Sciatic nerve (tissue), 2 donors: ENCODE results near the gene CCDC171. TPM values are rescaled to one million over a fixed set of nuclear protein-coding genes. Genes with fewer than 3 reads are reported as not detected.

Experiments
- ATAC-seq: fragments of 200-7000 bp; cut with Tn5 transposase; one replicate; pipeline ENCODE4 v1.9.1; 2020; ENCODE audit warnings: mild to moderate bottlenecking, moderate library complexity
- DNase-seq: peaks from one replicate; pipeline ENCODE4 v3.0.0-alpha.2; 2020; ENCODE audit warnings: low spot score
- intact Hi-C: fragments of 100-400 bp; cut with DNase I; formaldehyde crosslinking; loops from one replicate; pipeline ENCODE4 v1.14.2; 2022
- total RNA-seq: library from RNA; stranded (reverse); fragmentation: NEBNext Ultra II Directional; extraction: Animal tissue kit (Norgen Biotek cat#: 25700); gene quantifications from one replicate; pipeline ENCODE4 v1.2.1, GENCODE V29; 2021
- donor health status: DM: no; HTN: no; CAD: no.
- donor health status: DM: no; HTN: no; CAD: no.

CCDC171 gene
- total RNA-seq, 1 donor from 2014 or later = 27.1 TPM

DNA sequence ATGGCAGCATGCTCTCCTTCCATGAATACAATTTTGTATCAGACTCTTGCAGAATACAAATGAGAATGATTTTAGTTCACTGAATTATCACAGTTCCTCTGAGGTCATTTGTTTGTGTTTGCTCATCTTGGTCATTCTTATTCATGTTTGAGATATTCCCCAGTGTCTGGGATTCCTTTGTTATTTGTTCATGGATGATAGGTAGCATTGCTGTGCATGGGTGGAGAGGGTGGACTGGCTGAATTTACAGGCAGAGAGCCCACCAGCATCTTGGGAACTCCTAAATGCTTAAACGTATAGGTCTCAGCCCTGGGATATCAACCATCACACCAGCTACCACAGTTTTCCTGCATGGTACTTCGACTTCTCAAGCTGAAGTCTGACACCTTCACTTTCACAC lies 459.8 kb downstream of the CCDC171 start:
- intact Hi-C loops = no loop called here
- DNase-seq (no peak), ATAC-seq (no peak)

DNA sequence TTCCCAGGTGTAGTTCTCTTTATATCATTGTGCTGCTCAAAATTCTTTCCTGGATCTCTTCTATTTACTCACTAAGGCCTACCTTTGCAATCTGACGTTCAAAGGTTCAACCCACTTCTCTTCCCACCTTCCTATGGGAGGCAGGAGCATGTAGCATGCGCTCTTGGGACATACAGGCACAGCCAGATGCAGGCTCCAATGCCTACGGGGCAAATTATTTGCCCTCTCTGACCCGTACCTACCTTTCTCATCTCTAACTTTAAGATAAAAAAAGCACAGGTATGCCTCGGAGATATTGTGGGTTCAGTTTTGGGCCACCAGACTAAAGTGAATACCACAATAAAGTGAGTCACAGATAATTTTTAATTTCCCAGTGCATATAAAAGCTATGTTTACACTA lies 460.5 kb downstream of the CCDC171 start:
- ATAC-seq (no peak), DNase-seq (no peak)
- intact Hi-C loops = no loop called here

DNA sequence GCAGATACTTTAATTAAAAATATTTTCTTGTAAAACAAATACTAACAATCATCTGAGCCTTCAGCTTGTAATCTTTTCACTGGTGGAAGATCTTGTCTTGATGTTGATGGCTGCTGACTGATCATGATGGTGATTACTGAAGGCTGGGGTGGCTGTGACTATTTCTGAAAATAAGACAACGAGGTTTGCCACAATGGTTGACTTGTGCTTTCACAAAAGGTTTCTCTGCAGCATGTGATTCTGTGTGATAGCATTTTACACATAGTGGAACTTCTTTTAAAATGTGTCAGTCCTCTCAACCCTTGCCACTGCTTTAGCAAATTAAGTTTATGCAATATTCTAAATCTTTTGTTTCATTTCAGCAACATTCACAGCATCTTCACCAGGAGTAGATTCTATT lies 461.0 kb downstream of the CCDC171 start:
- intact Hi-C loops = no loop called here
- ATAC-seq = no peak

DNA sequence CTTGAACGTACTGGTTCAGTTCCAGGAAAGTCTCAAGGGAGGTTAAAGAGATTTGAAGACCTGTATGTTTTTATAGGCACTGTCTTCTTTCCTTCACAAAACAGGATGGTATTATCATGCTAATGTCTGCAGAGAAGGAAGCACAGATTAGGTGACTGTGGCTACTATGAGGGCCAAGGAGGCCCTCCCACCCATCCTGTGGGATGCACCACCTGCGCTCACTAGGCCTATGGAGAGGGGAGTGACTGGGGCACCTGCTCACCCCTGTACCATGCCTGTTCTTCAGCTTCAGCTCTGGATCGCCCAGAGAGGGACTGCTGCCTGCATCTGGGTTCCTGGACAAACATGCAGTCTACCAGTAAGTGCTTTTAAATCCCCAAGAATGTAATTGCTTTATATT lies 469.4 kb downstream of the CCDC171 start:
- intact Hi-C loops = no loop called here
- no peak for ATAC-seq

More for the DNA sequence above, 461.0 kb downstream of the CCDC171 start:
- DNase-seq = no peak

DNA sequence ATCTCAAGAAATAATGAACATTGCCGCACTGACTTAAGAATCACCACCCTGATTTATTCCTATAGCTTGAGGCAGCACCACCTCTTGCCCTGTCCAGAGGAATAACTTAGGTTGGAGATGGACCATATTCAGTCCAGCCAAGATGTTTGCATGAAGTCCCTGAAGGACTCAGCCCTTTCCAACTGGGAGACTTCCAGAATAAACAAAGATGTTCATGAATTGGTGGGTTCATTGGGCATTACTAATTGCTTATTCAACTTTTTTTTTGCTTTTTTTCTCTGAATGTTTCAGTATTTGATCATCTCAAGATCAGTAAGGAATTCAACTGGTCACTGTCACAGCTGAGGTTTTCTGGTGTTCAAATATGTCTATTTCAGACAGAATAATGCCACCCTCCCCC lies 470.6 kb downstream of the CCDC171 start:
- no peak for ATAC-seq
- intact Hi-C loops = no loop called here
- DNase-seq = no peak

More for the DNA sequence above, 469.4 kb downstream of the CCDC171 start:
- DNase-seq = no peak

Other genes with a start within 250 kb of the CCDC171 start
- 17.7 TPM for gene TTC39B, start 245.8 kb upstream of the CCDC171 start, total RNA-seq
- gene SNAPC3, start 130.2 kb upstream of the CCDC171 start, total RNA-seq = 38.3 TPM
- gene PSIP1, start 42.1 kb upstream of the CCDC171 start, total RNA-seq = 89.4 TPM